ENCODE measurements around the gene IGSF3.

IGSF3 gene

DNA sequence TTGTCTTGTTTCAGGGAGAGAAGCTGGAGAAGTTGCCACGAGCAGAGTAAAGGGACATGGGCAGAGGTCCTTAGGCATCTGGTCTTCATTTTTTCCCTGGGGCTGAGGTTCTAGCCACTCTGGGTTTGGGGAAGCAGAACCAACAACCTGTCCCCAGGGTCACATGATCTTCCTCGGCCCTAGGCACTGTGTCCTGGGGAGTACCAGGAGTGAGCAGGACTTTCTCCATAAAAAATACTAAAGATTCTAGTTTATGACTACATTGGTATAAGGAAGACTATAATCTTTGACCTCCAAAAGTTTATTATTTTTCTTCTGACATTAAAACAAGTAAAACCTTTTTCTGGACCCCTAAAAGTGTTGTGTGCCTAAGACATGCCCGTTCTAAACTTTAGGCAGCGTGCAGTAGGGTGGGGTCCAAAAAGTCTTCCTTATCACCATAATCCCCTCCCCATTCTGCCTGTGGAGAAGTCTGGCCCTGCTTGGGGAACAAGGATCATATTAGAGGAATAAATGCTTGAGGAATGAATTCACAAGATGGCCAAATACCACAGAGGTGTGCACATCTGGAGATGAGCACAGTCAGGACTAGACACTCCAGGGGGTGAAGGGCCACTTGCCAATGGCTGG is 19.3 kb upstream of the IGSF3 start:
- in situ Hi-C loops (cut with MboI; ENCODE audit: low sequenced_read_pairs), result no loop called here

DNA sequence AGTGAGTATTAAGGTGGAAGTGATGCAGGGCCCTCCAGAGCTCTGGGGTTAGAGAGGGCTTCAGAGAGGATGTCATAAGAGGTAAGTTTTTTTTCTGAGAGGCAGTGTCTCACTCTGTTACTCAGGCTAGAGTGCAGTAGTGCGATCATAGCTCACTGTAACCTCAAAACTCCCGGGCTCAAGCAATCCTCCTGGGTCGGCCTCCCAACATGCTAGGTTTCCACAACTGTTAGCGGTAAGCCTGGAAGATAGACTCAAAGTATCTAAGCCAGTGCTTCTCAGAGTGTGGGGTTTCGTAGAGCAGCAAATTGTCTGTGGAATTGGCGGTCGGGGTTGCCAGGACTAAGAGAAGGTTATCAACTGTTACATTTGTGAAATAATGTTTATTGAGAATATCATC is 18.6 kb upstream of the IGSF3 start:
- in situ Hi-C loops (cut with MboI; ENCODE audit: low sequenced_read_pairs), result no loop called here

DNA sequence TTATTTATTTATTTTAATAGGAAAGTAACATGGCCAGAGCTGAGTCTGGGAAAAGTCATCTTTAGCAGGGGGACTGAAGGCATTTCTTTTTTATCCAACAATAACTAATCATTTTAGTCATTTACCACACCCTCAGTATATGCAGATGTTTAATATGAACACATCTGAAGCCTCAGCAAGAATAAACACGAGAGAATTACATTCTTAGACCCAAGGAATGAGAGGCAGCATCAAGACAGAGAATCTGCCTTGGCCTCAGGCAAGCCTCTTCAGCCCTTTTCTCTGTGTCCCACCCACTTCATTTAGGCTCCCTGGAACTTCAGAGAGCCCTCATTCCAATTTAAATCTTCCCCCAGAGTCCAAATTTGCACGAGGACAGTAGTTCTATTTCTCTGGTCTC is 17.0 kb upstream of the IGSF3 start:
- in situ Hi-C loops (cut with MboI; ENCODE audit: low sequenced_read_pairs), result no loop called here

DNA sequence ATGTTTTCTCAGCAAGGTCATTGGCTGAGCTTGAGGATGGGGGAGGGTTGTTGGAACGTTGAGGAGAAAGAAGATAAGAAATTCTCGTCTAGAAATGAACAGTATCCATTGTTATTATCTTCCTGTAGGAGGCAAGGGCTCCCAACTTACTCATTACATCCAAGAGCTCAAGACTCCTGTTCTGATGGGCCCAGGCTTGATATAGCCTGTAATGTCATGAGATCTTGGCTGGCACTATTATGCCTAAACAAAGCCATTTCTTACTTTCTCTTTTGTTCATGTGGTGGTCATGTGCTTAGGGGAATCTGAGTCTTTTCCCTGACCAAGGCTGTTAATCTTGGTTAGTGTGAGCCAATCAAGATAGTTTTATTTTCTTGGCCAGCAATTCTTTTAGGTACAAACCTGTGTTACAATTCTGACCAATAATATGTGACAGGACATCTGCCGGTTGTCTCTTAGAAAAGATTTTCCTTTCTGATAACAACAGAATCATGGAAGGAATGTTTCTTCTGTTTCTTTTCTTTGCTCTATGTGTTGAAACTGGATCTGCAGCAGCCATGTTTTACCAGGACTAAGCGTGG is 15.2 kb upstream of the IGSF3 start:
- in situ Hi-C loops (cut with MboI; ENCODE audit: low sequenced_read_pairs), result no loop called here

DNA sequence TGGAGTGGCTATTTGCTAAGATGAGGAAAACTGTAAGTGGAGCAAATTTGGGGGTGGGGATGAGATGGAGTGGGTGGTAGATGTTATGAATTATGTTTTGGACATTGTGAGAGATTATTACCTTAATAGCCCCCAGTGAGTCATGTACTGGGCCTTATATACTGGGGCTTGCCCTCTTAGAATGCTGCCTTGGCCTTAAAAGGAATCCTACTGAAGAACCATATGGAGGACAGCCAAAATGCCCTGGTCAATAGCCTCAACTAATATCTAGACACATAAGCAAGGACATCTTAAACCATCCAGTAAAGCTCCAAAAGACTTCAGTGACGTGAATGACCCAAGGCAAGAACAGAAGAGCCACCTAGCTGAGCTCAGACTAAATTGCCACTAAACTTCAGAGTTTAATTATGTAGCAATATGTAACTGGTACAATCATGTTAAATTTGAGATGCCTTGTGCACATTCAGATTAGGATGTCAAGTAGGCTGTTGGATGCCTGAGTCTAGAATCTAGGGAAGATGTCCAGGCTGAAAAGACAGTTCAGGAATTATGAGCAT is 13.9 kb upstream of the IGSF3 start:
- in situ Hi-C loops (cut with MboI; ENCODE audit: low sequenced_read_pairs), result no loop called here

DNA sequence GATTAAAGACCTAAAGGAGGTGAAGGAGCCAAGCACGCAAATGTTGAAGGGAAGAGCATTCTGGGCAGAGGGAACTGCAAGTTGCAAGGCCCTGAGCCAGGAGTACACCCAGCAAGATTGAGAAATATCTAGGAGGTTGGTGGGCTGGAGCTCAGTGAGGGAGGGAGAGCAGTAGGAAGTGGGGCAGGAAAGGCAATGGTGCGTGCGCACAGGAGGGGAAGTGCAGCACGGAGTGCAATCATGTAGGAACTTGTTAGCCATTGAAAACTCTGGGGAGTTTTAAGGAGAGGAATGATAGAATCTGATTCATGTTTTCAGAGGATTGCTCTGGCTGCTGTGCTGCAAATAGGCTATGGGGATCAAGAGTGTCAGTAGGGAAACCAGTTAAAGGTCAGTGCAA is 13.2 kb upstream of the IGSF3 start:
- in situ Hi-C loops (cut with MboI; ENCODE audit: low sequenced_read_pairs), result no loop called here

DNA sequence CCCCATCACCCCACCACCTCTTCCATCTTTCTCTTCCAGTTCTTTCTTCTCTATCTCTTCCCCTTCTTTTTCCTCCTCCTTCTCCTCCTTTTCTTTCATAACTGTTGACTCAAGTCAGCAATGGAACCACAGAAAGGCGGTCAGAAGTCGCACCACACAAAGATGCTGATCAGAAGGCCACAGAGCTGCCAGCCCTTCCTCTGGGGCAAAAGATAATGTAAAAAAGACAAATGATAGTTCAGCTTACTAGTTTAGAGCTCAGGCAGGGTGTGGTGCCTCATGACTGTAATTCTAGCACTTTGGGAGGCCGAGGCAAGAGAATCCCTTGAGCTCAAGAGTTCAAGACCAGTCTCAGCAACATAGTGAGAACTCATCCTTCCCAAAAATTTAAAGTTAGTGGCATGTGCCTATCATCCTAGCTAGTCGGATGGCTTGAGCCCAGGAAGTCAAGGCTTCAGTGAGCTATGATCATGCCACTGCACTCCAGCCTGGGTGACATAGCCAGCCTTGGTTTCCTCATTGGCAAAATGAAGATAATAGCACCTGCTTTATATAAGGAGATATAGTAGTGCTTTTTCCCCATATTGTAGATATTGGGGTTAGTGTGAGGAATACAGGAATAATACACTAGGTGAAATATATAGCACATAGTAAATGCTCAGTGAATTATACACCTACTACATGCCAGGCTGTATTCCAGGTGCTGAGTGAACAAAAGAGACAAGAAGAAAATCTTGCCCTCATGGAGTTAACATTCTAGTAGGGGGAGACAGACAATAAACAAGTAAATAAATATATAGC is 12.5 kb upstream of the IGSF3 start:
- in situ Hi-C loops (cut with MboI; ENCODE audit: low sequenced_read_pairs), result loop anchor here (10.0 kb wide), 1 partner anchor 95 kb away; no protein-coding TSS in a partner anchor

DNA sequence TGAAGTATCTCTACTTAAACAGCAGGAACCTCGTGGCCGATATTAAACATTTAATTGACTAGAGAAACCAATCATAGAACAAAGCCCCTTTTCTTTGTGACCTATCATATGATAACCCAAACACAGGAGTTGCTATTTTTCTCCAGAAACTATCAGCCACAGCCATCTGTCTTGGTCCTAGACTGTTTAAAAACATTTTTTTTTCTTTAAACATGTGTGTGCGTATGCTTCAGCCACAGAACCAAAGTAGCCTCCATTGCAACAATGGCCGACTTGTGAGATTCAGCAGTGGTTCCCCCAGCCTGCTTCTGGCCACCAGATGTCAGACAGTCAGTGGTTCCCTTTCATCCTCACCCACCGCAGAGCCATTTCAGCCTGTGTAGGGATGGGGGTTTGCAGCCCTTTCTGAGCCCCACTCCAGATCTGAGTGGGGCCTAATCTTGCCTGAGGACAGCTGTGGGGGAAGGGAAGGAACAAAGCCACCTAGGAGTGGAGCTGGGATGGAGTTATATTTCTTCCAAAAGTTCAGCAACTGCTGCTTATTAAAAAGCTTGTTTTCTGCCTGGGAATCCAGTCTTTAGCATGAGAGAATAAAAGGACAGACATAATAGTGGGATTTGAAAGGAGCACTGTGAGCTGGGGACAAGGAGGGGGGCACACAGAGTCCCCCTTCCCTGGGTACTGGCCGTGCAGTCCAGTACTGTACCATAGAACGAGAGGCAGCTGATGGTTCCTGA is 11.7 kb upstream of the IGSF3 start:
- in situ Hi-C loops (cut with MboI; ENCODE audit: low sequenced_read_pairs), result loop anchor here (10.0 kb wide), 1 partner anchor 94 kb away; no protein-coding TSS in a partner anchor

DNA sequence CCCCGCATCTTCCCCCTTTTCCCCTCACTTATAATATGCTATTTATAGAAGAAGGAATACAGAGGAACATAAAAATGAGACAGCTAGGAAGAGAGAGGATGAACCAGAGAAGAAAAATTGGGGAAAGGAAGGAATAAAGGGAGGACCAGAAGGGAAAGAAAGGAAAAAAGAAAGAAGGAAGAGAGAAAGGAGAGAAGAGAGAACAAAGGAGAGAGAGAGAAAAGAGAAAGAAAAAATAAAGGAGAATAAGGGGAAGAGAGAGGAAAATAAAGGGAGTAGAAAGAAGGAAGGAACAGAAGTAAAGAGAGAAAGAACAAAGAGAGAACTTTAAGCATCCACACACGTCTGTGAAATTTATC is 11.2 kb upstream of the IGSF3 start:
- in situ Hi-C loops (cut with MboI; ENCODE audit: low sequenced_read_pairs), result loop anchor here (10.0 kb wide), 1 partner anchor 94 kb away; no protein-coding TSS in a partner anchor

DNA sequence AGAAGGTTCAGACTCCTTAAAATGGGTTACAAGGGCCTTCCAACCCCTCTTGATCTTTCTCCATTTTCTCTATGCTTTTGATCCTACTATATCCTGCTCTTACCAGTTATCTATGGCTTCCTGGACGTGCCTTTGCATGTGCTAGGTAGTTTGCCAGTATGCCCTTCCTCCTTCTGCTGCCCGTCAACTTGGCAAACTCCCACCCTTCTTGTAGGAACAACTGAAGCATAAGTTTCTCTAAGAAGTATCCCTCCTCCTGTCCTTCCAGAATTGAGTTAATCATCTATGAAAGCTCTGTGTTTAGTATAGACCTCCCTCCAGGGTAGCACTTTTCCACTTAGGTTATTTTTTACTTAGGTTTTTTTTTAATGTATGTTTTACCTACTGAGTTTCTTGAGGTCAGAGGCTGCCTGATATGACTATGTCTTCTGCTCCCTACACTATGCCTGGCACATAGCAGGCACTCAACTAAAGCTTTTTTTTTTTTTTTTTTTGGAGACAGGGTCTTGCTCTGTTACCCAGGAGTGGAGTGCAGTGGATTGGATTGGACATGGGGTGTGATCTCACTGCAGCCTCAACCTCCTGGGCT is 10.0 kb upstream of the IGSF3 start:
- in situ Hi-C loops (cut with MboI; ENCODE audit: low sequenced_read_pairs), result loop anchor here (10.0 kb wide), 1 partner anchor 93 kb away; no protein-coding TSS in a partner anchor

DNA sequence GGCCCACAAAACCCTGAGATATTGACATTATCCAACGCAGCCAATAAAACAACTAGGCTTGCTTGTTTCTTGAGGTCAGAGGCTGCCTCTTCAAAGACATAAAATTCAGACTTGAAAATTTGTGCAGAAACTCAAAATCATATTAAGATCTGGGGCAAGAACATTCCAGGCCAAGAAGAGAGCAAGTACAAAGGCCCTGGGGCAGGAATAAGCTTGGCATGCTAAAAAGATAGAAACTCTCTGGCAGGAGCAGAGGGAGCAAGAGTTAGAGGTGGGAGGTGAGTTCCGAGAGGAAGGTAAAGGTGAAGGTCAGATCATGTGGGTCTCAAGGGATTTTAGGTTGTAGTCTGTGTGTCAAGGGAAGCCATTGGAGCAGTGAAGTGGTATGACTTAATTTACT is 8.8 kb upstream of the IGSF3 start:
- in situ Hi-C loops (cut with MboI; ENCODE audit: low sequenced_read_pairs), result loop anchor here (10.0 kb wide), 1 partner anchor 91 kb away; no protein-coding TSS in a partner anchor

DNA sequence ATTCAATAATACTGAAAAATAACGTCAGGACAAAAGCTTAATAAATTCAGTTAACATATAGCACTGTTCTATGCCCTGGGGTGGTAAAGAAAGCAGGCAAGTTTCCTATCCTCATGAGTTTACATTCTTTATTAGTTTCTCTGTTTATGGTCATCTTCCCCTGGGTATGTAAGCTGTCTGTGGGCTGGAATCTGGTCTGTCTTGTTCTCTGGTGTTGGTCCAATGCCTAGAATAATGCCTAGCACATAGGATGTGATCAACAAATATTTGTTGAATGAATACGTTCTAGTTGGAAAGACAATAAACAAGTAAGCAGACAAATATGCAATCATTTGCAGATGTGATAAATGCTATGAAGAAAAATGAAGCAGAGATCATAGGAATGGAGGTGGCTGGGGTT is 7.2 kb upstream of the IGSF3 start:
- in situ Hi-C loops (cut with MboI; ENCODE audit: low sequenced_read_pairs), result loop anchor here (10.0 kb wide), 1 partner anchor 90 kb away; no protein-coding TSS in a partner anchor

DNA sequence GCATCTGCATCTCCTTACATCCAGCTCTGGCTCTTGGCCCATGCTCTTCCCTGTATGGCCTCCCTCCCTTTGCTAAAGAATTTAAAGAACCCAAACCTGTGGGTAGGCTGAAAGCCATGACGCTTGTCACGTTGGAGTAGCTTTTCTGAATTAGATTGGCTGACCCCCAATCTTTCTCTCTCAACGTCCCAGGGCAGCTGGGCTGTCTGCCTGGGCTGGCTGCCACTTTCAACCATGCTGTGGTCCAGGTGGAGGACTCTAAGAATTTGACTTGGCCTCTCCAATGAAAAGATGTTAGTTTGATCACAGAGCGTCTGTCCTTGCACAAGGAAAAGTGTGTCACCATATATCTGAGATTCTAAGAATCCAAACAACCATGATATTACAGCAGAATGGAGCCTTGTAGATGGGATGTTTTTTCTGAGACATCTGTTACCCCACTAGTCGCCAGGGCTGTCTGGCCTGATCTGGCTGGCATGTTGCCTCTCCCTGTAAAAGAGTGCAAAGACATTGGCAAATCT is 6.5 kb upstream of the IGSF3 start:
- in situ Hi-C loops (cut with MboI; ENCODE audit: low sequenced_read_pairs), result loop anchor here (10.0 kb wide), 1 partner anchor 89 kb away; no protein-coding TSS in a partner anchor

DNA sequence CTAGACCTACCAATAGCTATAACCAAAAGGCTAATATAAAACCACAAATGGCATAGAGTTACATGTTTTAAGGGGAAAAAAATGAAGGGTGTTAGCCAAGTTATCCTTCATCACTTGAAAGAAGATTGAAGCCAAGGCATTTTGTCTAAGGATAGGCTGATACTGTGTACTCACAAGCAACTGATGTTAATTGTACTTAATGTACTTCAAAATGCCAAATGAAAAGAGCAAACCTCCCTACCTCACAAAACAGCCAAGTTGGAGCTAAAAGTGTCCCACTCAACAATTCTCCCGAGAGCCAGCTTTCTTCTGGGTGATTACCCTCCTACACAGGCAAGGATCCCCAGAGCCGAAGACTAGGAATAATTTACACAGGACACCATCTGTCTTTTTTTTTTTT is 4.4 kb upstream of the IGSF3 start:
- in situ Hi-C loops (cut with MboI; ENCODE audit: low sequenced_read_pairs), result loop anchor here (10.0 kb wide), 1 partner anchor 87 kb away; no protein-coding TSS in a partner anchor

DNA sequence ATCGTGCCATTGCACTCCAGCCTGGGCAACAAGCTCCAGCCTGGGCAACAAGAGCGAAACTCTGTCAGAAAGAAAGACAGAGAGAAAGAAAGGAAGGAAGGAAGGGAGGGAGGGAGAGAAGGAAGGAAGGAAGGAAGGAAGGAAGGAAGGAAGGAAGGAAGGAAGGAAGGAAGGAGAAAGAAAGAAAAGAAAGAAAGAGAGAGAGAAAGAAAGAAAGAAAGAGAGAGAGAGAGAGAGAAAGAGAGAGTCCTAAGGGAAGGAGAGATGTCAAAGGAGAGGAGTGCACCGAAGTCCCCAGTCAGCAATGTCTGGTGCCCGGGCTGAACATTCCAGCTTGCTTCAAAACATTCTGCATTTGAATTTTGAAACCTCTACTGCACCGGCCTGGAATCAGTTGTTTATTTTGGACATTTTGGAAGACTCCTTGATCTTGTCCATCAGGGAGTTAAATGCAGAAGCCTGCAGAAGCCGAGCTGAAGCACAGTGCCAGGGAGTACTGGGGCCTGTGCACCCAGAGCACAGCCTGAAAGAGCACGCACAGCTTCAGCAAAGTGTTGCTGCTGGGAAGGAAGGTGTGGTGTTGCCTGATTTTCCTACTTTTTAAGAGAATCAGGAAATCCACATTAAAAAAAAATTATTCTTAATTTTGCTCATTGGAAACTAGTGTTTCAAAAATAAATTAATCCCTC is 3.7 kb upstream of the IGSF3 start:
- in situ Hi-C loops (cut with MboI; ENCODE audit: low sequenced_read_pairs), result loop anchor here (10.0 kb wide), 1 partner anchor 86 kb away; no protein-coding TSS in a partner anchor

DNA sequence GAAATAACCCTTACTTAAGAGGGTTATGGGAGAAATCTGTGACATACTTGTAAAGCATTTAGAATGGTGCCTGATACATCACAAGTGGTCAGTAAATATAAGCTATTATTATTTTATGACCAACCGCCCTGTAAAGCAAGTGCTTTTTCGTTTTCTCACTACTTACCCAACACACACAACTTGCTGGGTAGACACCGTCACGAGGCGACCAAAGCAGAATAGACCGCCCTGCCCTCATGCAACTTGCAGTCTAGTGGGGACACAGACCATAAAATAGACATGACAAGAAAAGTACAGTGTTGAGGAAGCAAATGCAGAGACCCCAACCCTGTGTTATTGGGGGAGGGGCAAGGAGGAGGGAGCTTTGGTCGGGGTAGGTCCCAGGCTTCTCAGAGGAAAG is 744 bp upstream of the IGSF3 start:
- in situ Hi-C loops (cut with MboI; ENCODE audit: low sequenced_read_pairs), result no loop called here

DNA sequence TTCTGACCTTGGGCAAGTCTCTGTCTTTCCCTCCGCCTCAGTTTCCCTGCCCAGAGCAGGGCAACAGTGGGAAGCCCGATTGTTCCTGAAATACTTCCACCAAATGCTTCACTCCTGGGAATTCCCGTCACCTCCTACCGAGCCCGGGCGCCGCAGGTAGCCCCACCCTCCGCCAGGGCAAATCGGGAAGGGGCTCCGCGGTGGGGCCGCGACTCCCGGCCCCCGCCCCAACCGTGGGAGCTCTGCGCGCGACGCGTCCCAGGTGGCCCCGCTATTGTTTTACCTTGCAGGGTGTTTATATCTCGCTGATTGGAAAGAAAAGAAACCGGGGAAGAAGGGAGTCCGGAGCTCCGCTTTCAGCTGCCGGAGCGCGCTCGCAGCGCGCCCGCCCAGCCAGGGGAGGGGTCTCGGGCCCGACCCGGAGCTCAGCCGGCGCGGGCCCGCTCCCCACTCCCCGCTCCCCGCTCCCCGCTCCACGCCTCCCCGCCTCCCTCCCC is 407 bp downstream of the IGSF3 start:
- in situ Hi-C loops (cut with MboI; ENCODE audit: low sequenced_read_pairs), result no loop called here

DNA sequence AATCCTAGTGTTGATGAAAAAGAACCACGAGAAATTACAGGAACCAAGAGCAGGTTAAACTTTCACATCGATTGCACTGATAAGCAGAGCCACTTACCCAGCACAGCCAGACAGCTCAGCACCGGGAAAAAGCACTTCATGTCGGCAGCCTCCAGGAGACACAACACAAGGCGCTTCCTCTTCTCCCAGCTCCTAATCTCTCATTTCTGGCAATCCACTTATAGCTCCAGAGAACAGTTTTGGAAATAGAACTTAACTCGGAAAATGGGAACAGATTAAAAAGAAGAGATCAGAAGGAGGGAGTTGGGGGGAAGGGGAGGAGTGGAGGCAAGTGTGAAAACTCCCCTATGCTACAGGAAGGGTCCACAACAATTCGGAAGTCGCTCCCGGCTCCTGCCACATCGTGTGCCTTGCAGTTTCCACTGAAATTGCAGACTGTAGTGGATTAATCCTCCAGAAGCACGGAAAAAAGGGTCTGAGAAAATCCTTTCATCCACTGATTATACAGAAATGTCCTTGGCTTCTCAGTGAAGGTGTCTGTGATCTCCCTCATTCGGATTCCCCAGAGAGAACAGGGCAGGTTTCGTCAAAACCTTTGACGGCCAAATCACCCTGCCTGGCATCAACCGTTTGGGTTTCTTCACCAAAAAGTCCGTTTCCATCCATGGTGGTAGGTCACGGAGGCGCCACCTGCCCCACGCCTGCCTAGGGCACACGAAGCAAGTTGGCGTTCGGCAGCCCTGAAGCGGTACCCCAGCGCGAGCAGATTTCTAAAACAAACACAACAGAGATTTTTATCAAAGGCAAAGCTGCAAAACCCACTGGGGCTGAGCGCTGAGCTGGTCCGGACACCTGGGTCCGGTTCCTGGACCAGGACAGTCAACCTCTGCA is 1.1 kb downstream of the IGSF3 start:
- in situ Hi-C loops (cut with MboI; ENCODE audit: low sequenced_read_pairs), result no loop called here

Data from HL-60/S4 (cell line).